PC-9 (cell line): ENCODE results near the gene PGAM5. TPM values are rescaled to one million over a fixed set of nuclear protein-coding genes. Genes with fewer than 3 reads are reported as not detected.
"Not testable (repeated sequence)": the region's sequence is repeated elsewhere in the genome, so short reads cannot be mapped to it uniquely, and the experiment has no call there.

Experiments
- BruUV-seq: library from RNA; stranded (reverse); fragments of 400-500 nt; replicated peaks from 2 replicates; lab custom pipeline; 2021; lab: Mats Ljungman, UMichigan
- CTCF ChIA-PET: fragments of 300-600 bp; sonication (Branson Sonifier 250); formaldehyde crosslinking; loops from one replicate; lab custom pipeline; 2022; ENCODE audit warnings: antibody characterized with exemption; lab: Charles Lee
- POLR2A ChIA-PET: fragments of 300-600 bp; sonication (Branson Sonifier 250); formaldehyde crosslinking; loops from one replicate; lab custom pipeline; 2022; ENCODE audit warnings: antibody characterized with exemption; ENCODE audit not compliant: unreplicated experiment; lab: Charles Lee
- DNase-seq, 2 experiments: peaks; one replicate each; pipeline versions ENCODE4 v3.0.0 to v3.0.0-alpha.2; 2015 to 2022; ENCODE audit warnings: mixed read lengths in 1 of 2
- H2AFZ ChIP-seq: fragments of 200-600 bp; sonication (generic); 2 replicates; pipeline ENCODE4 v1.8.1; 2017; ENCODE audit warnings: antibody characterized with exemption
- H3F3A ChIP-seq: fragments of 200-600 bp; sonication (generic); 2 replicates; pipeline ENCODE4 v1.8.1; 2017; ENCODE audit warnings: antibody characterized with exemption, mild to moderate bottlenecking, low read depth; ENCODE audit not compliant: insufficient read depth
- H3K27ac ChIP-seq: fragments of 200-600 bp; sonication (generic); 2 replicates; pipeline ENCODE4 v1.6.1; 2016; ENCODE audit warnings: mixed run types
- H3K27me3 ChIP-seq: fragments of 200-600 bp; sonication (generic); 2 replicates; pipeline ENCODE4 v1.6.1; 2016; ENCODE audit warnings: low read depth, mixed run types; ENCODE audit not compliant: insufficient read depth
- H3K36me3 ChIP-seq: fragments of 200-600 bp; sonication (generic); 2 replicates; pipeline ENCODE4 v1.6.1; 2016; ENCODE audit warnings: low read depth, mixed run types
- H3K4me1 ChIP-seq: fragments of 200-600 bp; sonication (generic); replicated peaks from 2 replicates; pipeline ENCODE4 v1.6.1; 2016; ENCODE audit warnings: mixed run types; ENCODE audit not compliant: insufficient read depth
- H3K4me2 ChIP-seq: fragments of 200-600 bp; sonication (generic); 2 replicates; pipeline ENCODE4 v1.6.1; 2017; ENCODE audit warnings: mixed run types
- H3K4me3 ChIP-seq: fragments of 200-600 bp; sonication (generic); 2 replicates; pipeline ENCODE4 v1.6.1; 2016; ENCODE audit warnings: mixed run types
- H3K79me2 ChIP-seq: fragments of 200-600 bp; sonication (generic); 2 replicates; pipeline ENCODE4 v1.6.1; 2017; ENCODE audit warnings: low read depth, mixed run types
- H3K9me2 ChIP-seq: fragments of 200-600 bp; sonication (generic); 2 replicates; pipeline ENCODE4 v1.8.1; 2017; ENCODE audit warnings: mild to moderate bottlenecking; ENCODE audit not compliant: insufficient read depth
- H3K9me3 ChIP-seq: fragments of 200-600 bp; sonication (generic); 2 replicates; pipeline ENCODE4 v1.8.1; 2016; ENCODE audit warnings: low read depth; ENCODE audit not compliant: insufficient read depth
- H4K20me1 ChIP-seq: fragments of 200-600 bp; sonication (generic); 2 replicates; pipeline ENCODE4 v1.8.1; 2017; ENCODE audit not compliant: insufficient read depth
- EZH2 ChIP-seq: fragments of 200-600 bp; sonication (generic); IDR thresholded peaks from 2 replicates; pipeline ENCODE4 v1.8.0; 2017; ENCODE audit warnings: antibody characterized with exemption, low read depth
- intact Hi-C: fragments of 100-400 bp; cut with micrococcal nuclease; formaldehyde crosslinking; loops from one replicate; pipeline ENCODE4 v1.10.0; 2022; ENCODE audit not compliant: unreplicated experiment
- total RNA-seq: library from RNA; stranded (reverse); gene quantifications from 2 replicates; pipeline ENCODE4 v1.2.3, GENCODE V29; 2021
- TF ChIP-seq, protein P1 (sequence below): fragments of 200-600 bp; sonication (generic); conservative IDR thresholded peaks from 2 replicates; pipeline ENCODE4 v1.6.1; 2017; ENCODE audit warnings: mixed run types, antibody characterized with exemption, mild to moderate bottlenecking, moderate library complexity

The PGAM5 gene
- total RNA-seq, 1 experiment from 2014 or later: 59.0 TPM

DNA sequence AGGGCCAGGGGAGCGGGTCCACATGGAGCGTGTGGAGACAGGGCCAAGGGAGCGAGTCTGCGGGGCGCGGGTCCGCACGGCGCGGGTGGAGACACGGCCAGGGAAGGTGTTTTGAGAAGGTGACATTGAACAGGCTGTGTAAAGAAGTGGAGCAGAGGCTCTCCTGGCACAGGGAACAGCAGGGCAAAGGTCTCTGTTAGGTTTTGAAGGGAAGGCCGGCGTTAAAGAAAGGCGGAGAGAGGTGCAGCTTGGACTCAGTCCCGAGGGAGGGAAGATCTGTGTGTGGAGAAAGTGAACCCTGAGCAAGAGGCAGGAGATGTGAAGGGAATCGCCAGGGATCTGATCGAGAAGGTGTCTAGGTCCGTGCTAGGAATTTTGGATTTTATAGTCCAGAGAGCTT, 21.4 kb upstream of the PGAM5 start:
- H3F3A ChIP-seq: peaks cover 4% of the 10 kb centered on the region; the same call in 1 of the 2 replicates
- peaks cover 8% of the 10 kb centered on the region; the same call in 1 of the 2 replicates for H3K36me3 ChIP-seq

GRCh38 chr12:132690112-132690511, 20.5 kb upstream of the PGAM5 start:
- ChIA-PET CTCF (no interaction called here), POLR2A (no interaction called here)
- Histone ChIP-seq H3K27me3 (no peaks in the 10 kb centered on the region), H3K36me3 (peaks cover 8% of the 10 kb centered on the region; the same call in 1 of the 2 replicates), H2AFZ (no peak overlapping the region), H4K20me1 (no peaks in the 10 kb centered on the region), H3K27ac (no peak overlapping the region), H3K4me3 (no peak overlapping the region), H3K9me2 (no peaks in the 10 kb centered on the region), H3K79me2 (peaks cover 18% of the 10 kb centered on the region), H3F3A (peaks cover 4% of the 10 kb centered on the region; the same call in 1 of the 2 replicates), H3K4me1 (peaks cover 13% of the 10 kb centered on the region), H3K4me2 (no peak overlapping the region), H3K9me3 (no peaks in the 10 kb centered on the region)
- BruUV-seq: no TSS peak
- intact Hi-C loops: no loop called here
- DNase-seq: no peak
- no peak for TF ChIP-seq EZH2
- TF ChIP-seq, protein P1, sequence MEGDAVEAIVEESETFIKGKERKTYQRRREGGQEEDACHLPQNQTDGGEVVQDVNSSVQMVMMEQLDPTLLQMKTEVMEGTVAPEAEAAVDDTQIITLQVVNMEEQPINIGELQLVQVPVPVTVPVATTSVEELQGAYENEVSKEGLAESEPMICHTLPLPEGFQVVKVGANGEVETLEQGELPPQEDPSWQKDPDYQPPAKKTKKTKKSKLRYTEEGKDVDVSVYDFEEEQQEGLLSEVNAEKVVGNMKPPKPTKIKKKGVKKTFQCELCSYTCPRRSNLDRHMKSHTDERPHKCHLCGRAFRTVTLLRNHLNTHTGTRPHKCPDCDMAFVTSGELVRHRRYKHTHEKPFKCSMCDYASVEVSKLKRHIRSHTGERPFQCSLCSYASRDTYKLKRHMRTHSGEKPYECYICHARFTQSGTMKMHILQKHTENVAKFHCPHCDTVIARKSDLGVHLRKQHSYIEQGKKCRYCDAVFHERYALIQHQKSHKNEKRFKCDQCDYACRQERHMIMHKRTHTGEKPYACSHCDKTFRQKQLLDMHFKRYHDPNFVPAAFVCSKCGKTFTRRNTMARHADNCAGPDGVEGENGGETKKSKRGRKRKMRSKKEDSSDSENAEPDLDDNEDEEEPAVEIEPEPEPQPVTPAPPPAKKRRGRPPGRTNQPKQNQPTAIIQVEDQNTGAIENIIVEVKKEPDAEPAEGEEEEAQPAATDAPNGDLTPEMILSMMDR: no peak

More for the DNA sequence above, 21.4 kb upstream of the PGAM5 start:
- ChIA-PET CTCF (no interaction called here), POLR2A (no interaction called here)
- no peaks in the 10 kb centered on the region for H3K9me3 ChIP-seq
- no peak overlapping the region for H2AFZ ChIP-seq
- no peaks in the 10 kb centered on the region for H3K9me2 ChIP-seq
- peaks cover 13% of the 10 kb centered on the region for H3K4me1 ChIP-seq
- DNase-seq: no peak
- no peaks in the 10 kb centered on the region for H4K20me1 ChIP-seq
- H3K79me2 ChIP-seq: peaks cover 21% of the 10 kb centered on the region
- no peak overlapping the region for H3K27ac ChIP-seq
- intact Hi-C loops: no loop called here
- no peak for TF ChIP-seq EZH2
- TF ChIP-seq, protein P1: no peak
- H3K4me3 ChIP-seq: no peak overlapping the region
- no peak overlapping the region for H3K4me2 ChIP-seq
- BruUV-seq: no TSS peak
- no peaks in the 10 kb centered on the region for H3K27me3 ChIP-seq

DNA sequence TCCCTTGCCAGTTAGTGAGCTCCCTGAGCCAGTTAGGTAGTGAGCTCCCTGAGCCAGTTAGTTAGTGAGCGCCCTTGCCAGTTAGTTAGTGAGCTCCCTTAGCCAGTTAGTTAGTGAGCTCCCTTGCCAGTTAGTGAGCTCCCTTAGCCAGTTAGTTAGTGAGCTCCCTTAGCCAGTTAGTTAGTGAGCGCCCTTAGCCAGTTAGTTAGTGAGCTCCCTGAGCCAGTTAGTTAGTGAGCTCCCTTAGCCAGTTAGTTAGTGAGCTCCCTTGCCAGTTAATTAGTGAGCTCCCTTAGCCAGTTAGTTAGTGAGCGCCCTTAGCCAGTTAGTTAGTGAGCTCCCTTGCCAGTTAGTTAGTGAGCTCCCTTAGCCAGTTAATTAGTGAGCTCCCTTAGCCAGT, 18.6 kb upstream of the PGAM5 start:
- CTCF ChIA-PET: interaction anchor here (0.7 kb wide), 1 partner anchor 618 kb away, joined by 4 read pairs; no protein-coding TSS in a partner anchor
- H3K9me2 ChIP-seq, H3K9me3 ChIP-seq, H3K27ac ChIP-seq, H3K4me3 ChIP-seq, H3K36me3 ChIP-seq, H3K27me3 ChIP-seq, H3K4me1 ChIP-seq, intact Hi-C loops, POLR2A ChIA-PET, H2AFZ ChIP-seq, H3K4me2 ChIP-seq, H4K20me1 ChIP-seq, H3K79me2 ChIP-seq, H3F3A ChIP-seq, DNase-seq, BruUV-seq: not testable (repeated sequence)

DNA sequence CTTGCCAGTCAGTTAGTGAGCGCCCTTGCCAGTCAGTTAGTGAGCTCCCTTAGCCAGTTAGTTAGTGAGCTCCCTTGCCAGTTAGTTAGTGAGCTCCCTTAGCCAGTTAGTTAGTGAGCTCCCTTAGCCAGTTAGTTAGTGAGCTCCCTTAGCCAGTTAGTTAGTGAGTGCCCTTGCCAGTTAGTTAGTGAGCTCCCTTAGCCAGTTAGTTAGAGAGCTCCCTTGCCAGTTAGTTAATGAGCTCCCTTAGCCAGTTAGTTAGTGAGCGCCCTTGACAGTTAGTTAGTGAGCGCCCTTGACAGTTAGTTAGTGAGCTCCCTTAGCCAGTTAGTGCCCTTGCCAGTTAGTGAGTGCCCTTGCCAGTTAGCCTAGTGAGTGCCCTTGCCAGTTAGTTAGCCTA, 15.8 kb upstream of the PGAM5 start:
- CTCF ChIA-PET: not testable (repeated sequence)

More for the DNA sequence above, 15.8 kb upstream of the PGAM5 start:
- DNase-seq, H3K4me2 ChIP-seq, H3K9me3 ChIP-seq, H3K4me3 ChIP-seq, H3K79me2 ChIP-seq, H3K4me1 ChIP-seq, H2AFZ ChIP-seq, H4K20me1 ChIP-seq, BruUV-seq, POLR2A ChIA-PET, intact Hi-C loops, H3K9me2 ChIP-seq, H3K27me3 ChIP-seq, H3K27ac ChIP-seq: not testable (repeated sequence)
- peaks cover 10% of the 10 kb centered on the region for H3F3A ChIP-seq
- peaks cover 17% of the 10 kb centered on the region for H3K36me3 ChIP-seq
